Spinal cord (tissue), 10 donors: ENCODE results near the gene SGCE. TPM values are rescaled to one million over a fixed set of nuclear protein-coding genes. Genes with fewer than 3 reads are reported as not detected.
"Not testable (repeated sequence)": the region's sequence is repeated elsewhere in the genome, so short reads cannot be mapped to it uniquely, and the experiment has no call there.

ENCODE experiments used
- DNase-seq, 6 donors: peaks; one replicate each; pipeline versions ENCODE4 v3.0.0 to v3.0.0-alpha.2; 2013 to 2015; ENCODE audit warnings: low spot score in 6 of 6, low read depth in 4 of 6
- H3K27ac ChIP-seq: one replicate; pipeline ENCODE4 v1.5.1; 2013; ENCODE audit warnings: low read depth, low read length, control low read depth
- H3K27me3 ChIP-seq: one replicate; pipeline ENCODE4 v1.6.1; 2013; ENCODE audit warnings: low read length; ENCODE audit not compliant: control insufficient read depth, insufficient read depth
- H3K36me3 ChIP-seq: one replicate; pipeline ENCODE4 v1.6.1; 2013; ENCODE audit warnings: low read length; ENCODE audit not compliant: control insufficient read depth, insufficient read depth
- H3K4me1 ChIP-seq: one replicate; pipeline ENCODE4 v1.6.1; 2013; ENCODE audit warnings: low read length; ENCODE audit not compliant: control insufficient read depth, insufficient read depth
- H3K4me3 ChIP-seq: one replicate; pipeline ENCODE4 v1.5.1; 2013; ENCODE audit warnings: low read depth, low read length, control low read depth
- H3K9me3 ChIP-seq: one replicate; pipeline ENCODE4 v1.6.1; 2013; ENCODE audit warnings: low read length; ENCODE audit not compliant: control insufficient read depth, insufficient read depth
- WGBS: methylation state at CpG from one replicate; pipeline ENCODE4 v1.1.5; 2013; ENCODE audit warnings: missing lambda C conversion rate; ENCODE audit not compliant: insufficient coverage; 5-methylcytosine and 5-hydroxymethylcytosine counted together
- long read RNA-seq, 4 donors: transcript quantifications; one replicate each; lab custom pipeline, GENCODE V29; 2026
- polyA plus RNA-seq, 2 donors: library from polyadenylated mRNA; unstranded; fragments of 120-200 nt; gene quantifications; one replicate each; pipeline ENCODE4 v1.2.1, GENCODE V29; 2013; ENCODE audit not compliant: insufficient read length in 2 of 2
- total RNA-seq, 2 donors: library from RNA; depleted of rRNA in 1 of 2; stranded (reverse); fragments of 120-200 nt in 1 of 2; fragments of >200 nt in 1 of 2; gene quantifications; one replicate each; pipeline versions ENCODE4 v1.2.3 to v1.2.4, GENCODE V29; 2013 to 2014
- donor health status: healthy.

Gene SGCE
- total RNA-seq, result 100 to 1,000 TPM; 104 to 146 TPM
- 10 to 100 TPM; 76.8 to 77.9 TPM for polyA plus RNA-seq
- long read RNA-seq, donor 1, transcript SGCE-207 (10 exons, 1,672 nt), result major isoform, 10 of 37 reads
- long read RNA-seq, donor 1, partial matches to known transcripts, result 10 of 37 reads
- long read RNA-seq, donor 1, other reads (novel, unspliced or antisense), result 0 of 37 reads
- long read RNA-seq, donor 2, transcript SGCE-207 (10 exons, 1,672 nt), result major isoform, 5 of 8 reads
- long read RNA-seq, donor 2, partial matches to known transcripts, result 0 of 8 reads
- long read RNA-seq, donor 2, other reads (novel, unspliced or antisense), result 0 of 8 reads
- long read RNA-seq, donor 3, partial matches to known transcripts, result 0 of 8 reads
- long read RNA-seq, donor 3, other reads (novel, unspliced or antisense), result 0 of 8 reads
- long read RNA-seq, donor 4, transcript SGCE-299 (11 exons, 1,614 nt), result major isoform, 13 of 27 reads
- long read RNA-seq, donor 4, partial matches to known transcripts, result 0 of 27 reads
- long read RNA-seq, donor 4, other reads (novel, unspliced or antisense), result 0 of 27 reads

- Histone ChIP-seq H3K27me3 (no peaks in the 10 kb centered on the region), H3K36me3 (no peaks in the 10 kb centered on the region), H3K4me1 (peaks cover 9% of the 10 kb centered on the region), H3K4me3 (peak within 1 kb of the TSS; percentile 80), H3K27ac (peak within 1 kb of the TSS; percentile 87), H3K9me3 (no peaks in the 10 kb centered on the region)
- peak; percentile 61 to 94 (median 75) for DNase-seq
- WGBS, result 23% methylated on average over 49 of the region's 63 CpGs
Measured at GRCh38 chr7:94655848-94656657, at the start of gene SGCE. TSS of gene SGCE (minus strand) at chr7:94656133. CDS start at chr7:94656098, 35 bp downstream.

GRCh38 chr7:94705155-94706021 is 49.5 kb upstream of the SGCE start:
- DNase-seq, H3K36me3 ChIP-seq, H3K27me3 ChIP-seq, H3K9me3 ChIP-seq, H3K4me1 ChIP-seq, H3K27ac ChIP-seq, H3K4me3 ChIP-seq: not testable (repeated sequence)
- WGBS, result 96% methylated on average over 29 of the region's 39 CpGs

- H3K4me1 ChIP-seq, result peaks cover 3% of the 10 kb centered on the region
- H3K9me3 ChIP-seq, result no peaks in the 10 kb centered on the region
- no peaks in the 10 kb centered on the region for H3K27me3 ChIP-seq
- H3K27ac ChIP-seq, result peak overlapping the region; percentile 62
- WGBS, result no CpG with 5 or more reads among the region's 1 CpG
- H3K4me3 ChIP-seq, result no peak overlapping the region
- DNase-seq, result peak; percentile 28 to 78 (median 43)
- no peaks in the 10 kb centered on the region for H3K36me3 ChIP-seq
Measured at GRCh38 chr7:94701555-94701973, 45.6 kb upstream of the SGCE start.

GRCh38 chr7:94700926-94701554 is 45.1 kb upstream of the SGCE start:
- no peaks in the 10 kb centered on the region for H3K9me3 ChIP-seq
- DNase-seq, result no peak
- H3K27ac ChIP-seq, result peak overlapping the region; percentile 62
- H3K36me3 ChIP-seq, result no peaks in the 10 kb centered on the region
- no peak overlapping the region for H3K4me3 ChIP-seq
- H3K4me1 ChIP-seq, result peaks cover 3% of the 10 kb centered on the region
- H3K27me3 ChIP-seq, result no peaks in the 10 kb centered on the region

- DNase-seq, result peak in 1 of 6 donors; percentile 14
- no peaks in the 10 kb centered on the region for H3K9me3 ChIP-seq
- no peak overlapping the region for H3K27ac ChIP-seq
- no peaks in the 10 kb centered on the region for H3K36me3 ChIP-seq
- WGBS, result no CpG with 5 or more reads among the region's 2 CpGs
- H3K4me1 ChIP-seq, result peaks cover 3% of the 10 kb centered on the region
- H3K4me3 ChIP-seq, result no peak overlapping the region
- H3K27me3 ChIP-seq, result no peaks in the 10 kb centered on the region
Measured at GRCh38 chr7:94698275-94698674, 42.3 kb upstream of the SGCE start.

GRCh38 chr7:94697035-94697974 is 41.4 kb upstream of the SGCE start:
- no peak overlapping the region for H3K4me3 ChIP-seq
- no peaks in the 10 kb centered on the region for H3K9me3 ChIP-seq
- peak overlapping the region; percentile 33 for H3K27ac ChIP-seq
- H3K36me3 ChIP-seq, result no peaks in the 10 kb centered on the region
- H3K4me1 ChIP-seq, result peaks cover under 1% of the 10 kb centered on the region
- DNase-seq, result peak in 1 of 6 donors; percentile 18
- 50% methylated on average over 1 of the region's 1 CpG for WGBS
- H3K27me3 ChIP-seq, result no peaks in the 10 kb centered on the region

- Histone ChIP-seq H3K4me1 (no peaks in the 10 kb centered on the region), H3K36me3 (no peaks in the 10 kb centered on the region), H3K27me3 (no peaks in the 10 kb centered on the region), H3K4me3 (no peak overlapping the region), H3K27ac (no peak overlapping the region), H3K9me3 (no peaks in the 10 kb centered on the region)
- no peak for DNase-seq
- WGBS, result 69% methylated on average over 2 of the region's 2 CpGs
Measured at GRCh38 chr7:94687810-94688209, 31.9 kb upstream of the SGCE start.

GRCh38 chr7:94687076-94687475 is 31.1 kb upstream of the SGCE start:
- no peaks in the 10 kb centered on the region for H3K36me3 ChIP-seq
- no peak for DNase-seq
- no CpG with 5 or more reads among the region's 2 CpGs for WGBS
- no peaks in the 10 kb centered on the region for H3K27me3 ChIP-seq
- H3K4me3 ChIP-seq, result no peak overlapping the region
- H3K4me1 ChIP-seq, result no peaks in the 10 kb centered on the region
- H3K27ac ChIP-seq, result no peak overlapping the region
- no peaks in the 10 kb centered on the region for H3K9me3 ChIP-seq
